Activated CD8-positive, alpha-beta memory T cell treated with anti-CD3 and anti-CD28 coated beads, Interleukin-2, amount 50 U/mL, for 1 hour (primary cell): ENCODE data around the gene TRIM62.

ENCODE experiments used
- DNase-seq: peaks from one replicate; pipeline ENCODE4 v3.0.0-alpha.2; 2020; ENCODE audit errors: extremely low read depth

TRIM62 gene

GRCh38 chr1:33161061-33161681 lies 20.7 kb downstream of the TRIM62 start:
- DNase-seq = no peak

- DNase-seq = no peak
These were observed 22.3 kb downstream of the TRIM62 start for GRCh38 chr1:33159577-33159976.

GRCh38 chr1:33158366-33158765 lies 23.5 kb downstream of the TRIM62 start:
- DNase-seq = no peak

DNA sequence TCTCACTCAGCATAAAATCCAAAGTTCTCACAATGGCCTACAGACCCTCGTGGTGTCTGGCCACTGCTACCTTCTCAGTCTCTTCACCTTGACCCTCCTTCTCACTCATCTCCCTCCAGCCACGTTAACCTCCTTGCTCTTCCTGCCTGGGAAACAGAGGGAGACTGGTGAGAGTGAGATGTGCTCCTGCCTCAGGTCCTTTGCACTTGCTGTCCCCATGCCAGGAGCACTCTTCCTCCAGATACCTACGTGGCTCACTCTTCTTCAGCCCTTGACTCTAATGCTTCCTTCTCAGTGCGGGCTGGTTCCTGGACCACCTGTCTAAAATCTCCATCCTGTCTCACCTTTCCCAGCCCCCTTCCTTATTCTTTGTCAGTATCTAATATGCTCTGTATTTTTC lies 24.7 kb downstream of the TRIM62 start:
- DNase-seq = no peak

DNA sequence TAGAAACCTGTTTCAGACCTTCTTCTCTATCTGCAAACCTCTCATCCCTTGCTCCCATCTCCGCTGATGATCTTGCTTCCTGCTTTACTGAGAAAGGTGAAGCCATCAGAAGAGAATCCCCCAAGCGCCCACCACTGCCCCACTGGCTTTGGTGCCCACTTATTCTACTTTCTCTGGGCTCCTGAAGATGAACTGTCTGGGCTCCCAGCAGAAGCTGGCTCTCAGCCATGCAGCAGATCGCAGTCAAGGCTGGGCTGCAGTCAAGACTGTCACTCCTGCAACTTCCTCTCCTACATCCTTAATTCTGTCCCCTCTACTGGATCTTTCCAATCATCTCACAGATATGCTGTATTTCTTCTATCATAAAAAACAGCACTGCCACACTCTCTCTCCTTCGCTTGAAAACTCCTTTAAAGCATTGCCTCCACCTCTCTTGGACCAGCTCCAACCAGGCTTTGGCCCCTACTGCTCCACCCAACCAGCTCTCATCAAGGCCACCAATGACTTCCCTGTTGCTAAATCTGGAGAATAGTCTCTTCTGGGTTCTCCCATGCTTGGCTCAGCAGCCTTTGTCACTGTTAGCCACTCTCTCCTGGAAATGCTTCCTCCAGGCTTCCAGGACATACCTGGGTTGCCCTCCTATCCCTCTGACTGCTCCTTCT lies 25.8 kb downstream of the TRIM62 start:
- DNase-seq = no peak

GRCh38 chr1:33153650-33154049 lies 28.2 kb downstream of the TRIM62 start:
- DNase-seq = no peak

DNA sequence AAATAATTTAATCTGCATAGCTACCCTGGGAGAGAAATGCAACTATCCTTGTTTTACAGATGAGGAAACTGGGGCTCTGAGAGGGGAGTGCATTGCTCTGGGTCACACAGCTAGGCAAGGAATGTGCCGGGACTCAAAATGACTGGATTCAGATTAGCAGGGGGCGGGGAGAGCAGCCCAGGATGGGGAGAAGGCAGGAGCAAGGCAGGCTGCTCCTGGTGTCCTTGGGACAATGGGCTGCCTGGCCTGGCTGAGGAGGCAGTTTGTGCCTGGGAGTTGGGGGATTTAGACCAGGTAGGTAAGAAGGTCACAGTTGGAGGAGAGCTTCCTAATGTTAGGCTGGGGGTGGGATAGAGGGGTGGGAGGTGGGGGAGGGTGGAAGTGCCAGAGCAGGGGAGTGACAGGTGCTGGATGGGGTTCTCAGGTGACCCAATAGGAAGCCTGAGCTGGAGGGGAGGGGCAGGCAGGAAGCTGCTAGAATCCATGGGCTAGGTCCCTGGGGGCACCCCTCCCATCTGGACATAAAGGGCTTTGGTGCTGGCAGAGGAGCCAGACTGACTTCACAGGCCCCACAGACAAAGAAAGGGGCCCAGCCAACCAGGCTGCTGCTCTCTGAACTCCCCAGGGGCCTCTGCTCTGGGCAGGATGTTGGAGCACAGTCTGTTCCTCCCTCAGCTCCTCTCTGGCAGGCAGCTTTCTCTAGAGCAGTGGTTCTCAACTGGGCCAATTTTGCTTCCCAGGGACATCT lies 29.0 kb downstream of the TRIM62 start:
- no peak for DNase-seq

DNA sequence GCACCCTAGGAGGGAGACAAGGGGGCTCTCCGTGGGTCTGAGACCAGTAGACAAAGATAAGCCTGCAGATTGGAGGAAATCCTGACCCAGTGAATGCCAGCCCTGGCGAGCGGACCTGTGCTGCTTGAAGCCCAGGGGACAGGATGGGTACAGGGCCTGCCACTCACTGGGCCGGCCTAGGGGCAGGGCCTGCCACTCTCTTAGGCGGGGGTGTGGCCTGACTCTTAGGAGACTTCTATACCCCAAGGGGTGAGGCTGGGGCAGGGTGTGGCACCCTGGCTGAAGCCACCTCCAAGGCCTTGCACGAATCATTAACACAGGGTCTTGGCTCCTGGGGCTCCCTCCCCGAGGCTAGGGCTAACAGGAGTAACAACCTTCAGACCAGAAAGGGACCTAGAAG lies 30.7 kb downstream of the TRIM62 start:
- no peak for DNase-seq

- no peak for DNase-seq
These were observed 31.3 kb downstream of the TRIM62 start for GRCh38 chr1:33150522-33150921.

DNA sequence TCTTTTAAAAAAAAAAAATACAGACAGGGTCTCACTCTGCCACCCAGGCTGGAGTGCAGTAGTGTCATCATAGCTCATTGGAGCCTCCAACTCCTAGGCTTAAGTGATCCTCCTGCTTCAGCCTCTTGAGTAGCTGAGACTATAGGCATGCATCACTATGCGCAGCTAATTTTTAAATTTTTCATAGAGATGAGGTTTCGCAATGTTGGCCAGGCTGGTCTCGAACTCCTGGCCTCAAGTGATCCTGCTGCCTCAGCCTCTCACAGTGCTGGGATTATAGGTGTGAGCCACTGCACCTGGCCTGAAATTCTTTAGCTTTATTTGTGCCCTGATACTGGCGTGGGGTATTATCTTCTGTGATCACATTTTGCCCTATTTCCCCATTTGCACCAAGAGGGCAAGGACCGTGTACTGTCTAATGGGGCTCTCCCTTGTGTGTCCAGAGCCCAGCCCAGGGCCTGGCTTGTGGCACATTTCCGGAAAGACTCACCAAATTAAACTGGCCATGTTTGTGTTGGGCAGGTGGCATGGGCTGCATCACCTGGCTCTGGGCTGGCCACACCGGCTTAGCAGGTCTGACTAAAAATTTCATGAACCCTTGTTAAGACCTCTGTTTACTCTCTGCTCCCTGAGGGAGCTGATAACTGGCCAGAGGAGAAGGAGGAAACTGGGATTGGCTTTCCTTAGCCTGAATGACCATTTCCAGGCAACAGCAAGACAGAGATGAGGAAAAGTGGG lies 32.2 kb downstream of the TRIM62 start:
- no peak for DNase-seq

DNA sequence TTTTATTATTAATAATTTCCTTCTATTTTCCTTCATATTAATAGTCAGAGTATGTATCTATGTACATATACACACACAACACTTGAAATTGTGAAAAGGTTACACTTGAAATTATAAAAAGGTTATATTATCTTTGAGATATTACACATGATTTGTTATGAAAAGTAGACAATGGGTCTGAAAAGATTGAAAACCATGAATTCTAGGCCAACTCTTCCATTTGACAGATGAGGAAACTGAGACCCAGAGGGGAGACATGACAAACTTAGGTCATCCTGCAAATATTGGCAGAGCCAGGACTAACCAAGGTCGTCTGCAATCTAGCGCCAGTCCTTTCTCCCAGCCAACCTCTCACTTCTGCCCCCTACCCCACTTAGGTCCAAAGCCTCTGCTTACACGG lies 33.2 kb downstream of the TRIM62 start:
- no peak for DNase-seq

- no peak for DNase-seq
These were observed 33.9 kb downstream of the TRIM62 start for GRCh38 chr1:33147997-33148314.

- no peak for DNase-seq
These were observed 34.4 kb downstream of the TRIM62 start for GRCh38 chr1:33147275-33147996.

DNA sequence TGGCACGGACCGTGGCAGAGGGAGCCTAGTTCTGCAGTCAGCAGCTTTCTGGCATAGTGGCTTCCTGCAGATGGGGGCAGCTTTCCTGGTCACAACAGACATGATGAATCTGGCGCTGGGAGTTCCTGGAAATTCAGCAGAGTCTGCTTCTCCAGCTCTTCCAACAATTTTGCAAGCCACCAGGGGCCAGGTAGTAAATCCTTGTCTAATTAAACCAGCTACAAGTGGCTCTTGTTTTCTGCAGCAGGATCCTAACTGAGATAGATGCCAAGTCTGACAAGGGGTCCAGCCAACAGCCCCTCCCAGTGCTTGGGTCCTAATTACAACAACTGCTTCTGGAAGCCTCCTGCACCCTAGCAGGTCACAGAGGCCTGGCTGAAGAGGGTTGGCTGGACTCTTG lies 35.8 kb downstream of the TRIM62 start:
- DNase-seq = no peak

GRCh38 chr1:33143698-33144097 lies 38.1 kb downstream of the TRIM62 start:
- no peak for DNase-seq

GRCh38 chr1:33143176-33143575 lies 38.7 kb downstream of the TRIM62 start:
- no peak for DNase-seq

GRCh38 chr1:33142483-33143064 lies 39.3 kb downstream of the TRIM62 start:
- DNase-seq = no peak

GRCh38 chr1:33141781-33142180 lies 40.1 kb downstream of the TRIM62 start:
- DNase-seq = no peak

DNA sequence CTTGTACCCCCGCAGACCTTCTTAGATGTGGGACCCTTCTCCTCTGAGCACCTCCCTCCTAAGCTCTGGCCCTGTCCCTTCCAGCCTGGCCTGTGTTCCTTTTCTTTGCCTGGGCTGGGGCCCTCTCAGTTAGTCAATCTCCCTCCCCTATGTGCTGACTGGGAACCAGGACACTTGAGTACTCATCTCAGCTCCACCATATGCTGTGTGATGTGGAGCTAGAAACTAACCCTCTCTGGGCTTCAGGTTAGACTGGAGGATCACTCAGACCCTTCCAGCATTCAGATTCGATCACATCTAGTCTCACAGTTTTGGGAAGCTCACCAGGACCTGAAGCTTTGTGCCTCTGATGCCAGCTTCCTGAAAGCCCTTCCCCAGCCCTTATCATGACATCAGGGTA lies 40.6 kb downstream of the TRIM62 start:
- DNase-seq = no peak

DNA sequence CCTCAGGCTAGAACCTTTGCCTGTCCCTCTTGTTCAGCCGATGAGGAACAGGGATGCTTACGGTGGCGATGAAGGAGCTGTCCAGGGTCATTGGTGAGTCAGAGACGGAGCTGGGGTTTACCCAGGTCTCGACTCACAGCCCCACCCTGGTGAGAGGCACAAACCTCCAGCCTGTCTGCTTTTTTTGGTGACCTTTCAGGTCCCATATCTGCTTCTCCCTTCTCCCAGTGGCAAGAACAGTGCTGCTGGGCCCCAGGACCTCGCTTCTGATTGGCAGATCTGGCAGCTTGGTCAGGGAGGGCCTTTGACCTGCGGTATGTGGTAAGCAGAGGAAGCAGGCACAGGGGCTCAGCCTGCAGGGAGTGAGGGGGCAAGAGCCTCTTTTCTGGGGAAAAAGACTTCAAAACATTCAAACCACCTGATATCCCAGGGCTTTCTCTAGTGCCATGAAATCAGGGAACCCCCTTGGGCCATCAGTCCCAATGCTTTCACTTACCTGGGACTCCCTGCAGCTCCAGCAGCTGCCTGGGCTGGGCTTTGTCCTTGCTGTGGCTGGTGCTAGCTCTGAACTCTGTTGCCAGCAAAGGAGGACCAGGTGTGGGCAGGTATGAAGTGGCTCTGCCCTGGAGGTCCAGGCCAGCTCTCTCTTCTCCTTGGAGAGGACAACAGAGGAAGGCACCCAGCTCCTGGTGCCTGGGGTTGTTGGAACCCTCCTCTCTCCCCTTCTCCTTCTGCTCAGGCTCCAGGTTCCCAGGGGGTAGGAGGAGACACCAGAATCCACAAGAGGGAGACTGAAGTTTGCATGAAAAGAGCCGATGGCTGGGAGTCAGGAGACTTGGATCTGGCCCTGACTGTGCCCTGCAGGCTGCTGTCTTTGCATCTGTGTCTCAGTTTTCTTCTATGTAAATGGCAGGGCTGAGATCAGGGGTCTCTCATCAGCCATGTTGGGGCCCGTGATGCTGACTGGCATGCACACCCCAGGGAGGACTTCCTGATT lies 41.4 kb downstream of the TRIM62 start:
- no peak for DNase-seq
